GM23338 (cell line): Measurements from ENCODE around the gene CELA1. TPM values are rescaled to one million over a fixed set of nuclear protein-coding genes. Genes with fewer than 3 reads are reported as not detected.

Experiments
- CREB1 ChIP-seq: fragments of 250-450 bp; sonication (Bioruptor Pico); IDR thresholded peaks from 2 replicates; pipeline ENCODE4 v1.5.0; 2020; ENCODE audit warnings: low read depth, mild to moderate bottlenecking, moderate library complexity
- EZH2 ChIP-seq: fragments of 200-600 bp; sonication (generic); IDR thresholded peaks from one replicate; pipeline ENCODE4 v1.8.0; 2017; ENCODE audit warnings: antibody characterized with exemption, mild to moderate bottlenecking, low read depth; ENCODE audit not compliant: unreplicated experiment
- NANOG ChIP-seq: IDR thresholded peaks from 2 replicates; pipeline ENCODE4 v1.6.1; 2016; ENCODE audit warnings: antibody characterized with exemption, borderline replicate concordance
- POLR2AphosphoS5 ChIP-seq: IDR thresholded peaks from 2 replicates; pipeline ENCODE4 v1.6.1; 2016; ENCODE audit warnings: antibody characterized with exemption, low read depth
- REST ChIP-seq: IDR thresholded peaks from one replicate; pipeline ENCODE4 v1.6.1; 2018; ENCODE audit warnings: antibody characterized with exemption; ENCODE audit not compliant: unreplicated experiment
- ZNF114 ChIP-seq: fragments of 250-450 bp; sonication (Bioruptor Pico); IDR thresholded peaks from 2 replicates; pipeline ENCODE4 v1.5.0; 2020; ENCODE audit warnings: mild to moderate bottlenecking, moderate library complexity
- ZNF331 ChIP-seq: fragments of 250-450 bp; sonication (Bioruptor Pico); IDR thresholded peaks from 2 replicates; pipeline ENCODE4 v1.5.0; 2020; ENCODE audit warnings: low read depth, mild to moderate bottlenecking, moderate library complexity
- ZNF462 ChIP-seq: fragments of 250-450 bp; sonication (Bioruptor Pico); IDR thresholded peaks from 2 replicates; pipeline ENCODE4 v1.5.0; 2020; ENCODE audit warnings: mild to moderate bottlenecking, moderate library complexity
- polyA plus RNA-seq: library from polyadenylated mRNA; unstranded; fragments of >200 nt; fragmentation: Nextera tagmentation; extraction: Ambion mirVana; gene quantifications from 2 replicates; pipeline ENCODE4 v1.2.1, GENCODE V29; 2016
- total RNA-seq: library from RNA; depleted of rRNA; stranded (reverse); fragments of >200 nt; shearing (Covaris generic); gene quantifications from 2 replicates; pipeline ENCODE4 v1.2.3, GENCODE V29; 2014
- TF ChIP-seq, protein P1 (sequence below), 2 experiments: fragments of 200-600 bp in 1 of 2; sonication (generic) in 1 of 2; conservative IDR thresholded peaks; 2 replicates each; pipeline versions ENCODE4 v1.5.1 to v1.6.1; 2016 to 2017; ENCODE audit warnings: antibody characterized with exemption in 2 of 2, low read depth in 2 of 2, mild to moderate bottlenecking in 2 of 2, moderate library complexity in 1 of 2

The CELA1 gene
- total and polyA plus RNA-seq, 2 experiments from 2014 or later: not detected

GRCh38 chr12:51365276-51365675 lies 18.8 kb upstream of the CELA1 start (continued):
- TF ChIP-seq ZNF462 (CRISPR knock-in tag) (no peak), ZNF114 (CRISPR knock-in tag) (no peak), CREB1 (CRISPR knock-in tag) (no peak), POLR2AphosphoS5 (no peak), ZNF331 (CRISPR knock-in tag) (no peak), NANOG (no peak), EZH2 (no peak), REST (no peak)
- TF ChIP-seq, protein P1, sequence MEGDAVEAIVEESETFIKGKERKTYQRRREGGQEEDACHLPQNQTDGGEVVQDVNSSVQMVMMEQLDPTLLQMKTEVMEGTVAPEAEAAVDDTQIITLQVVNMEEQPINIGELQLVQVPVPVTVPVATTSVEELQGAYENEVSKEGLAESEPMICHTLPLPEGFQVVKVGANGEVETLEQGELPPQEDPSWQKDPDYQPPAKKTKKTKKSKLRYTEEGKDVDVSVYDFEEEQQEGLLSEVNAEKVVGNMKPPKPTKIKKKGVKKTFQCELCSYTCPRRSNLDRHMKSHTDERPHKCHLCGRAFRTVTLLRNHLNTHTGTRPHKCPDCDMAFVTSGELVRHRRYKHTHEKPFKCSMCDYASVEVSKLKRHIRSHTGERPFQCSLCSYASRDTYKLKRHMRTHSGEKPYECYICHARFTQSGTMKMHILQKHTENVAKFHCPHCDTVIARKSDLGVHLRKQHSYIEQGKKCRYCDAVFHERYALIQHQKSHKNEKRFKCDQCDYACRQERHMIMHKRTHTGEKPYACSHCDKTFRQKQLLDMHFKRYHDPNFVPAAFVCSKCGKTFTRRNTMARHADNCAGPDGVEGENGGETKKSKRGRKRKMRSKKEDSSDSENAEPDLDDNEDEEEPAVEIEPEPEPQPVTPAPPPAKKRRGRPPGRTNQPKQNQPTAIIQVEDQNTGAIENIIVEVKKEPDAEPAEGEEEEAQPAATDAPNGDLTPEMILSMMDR (conservative IDR thresholded peaks at IDR 0.05; ENCODE audit: low read depth in 2 of 2): no peak
